GM18498 (cell line): ENCODE data around the gene B4GALT6.

ENCODE experiments used
- ATAC-seq: cut with Tn5 transposase; IDR thresholded peaks from one replicate; pipeline ENCODE4 v1.9.1; 2021; ENCODE audit warnings: mild to moderate bottlenecking, moderate library complexity; ENCODE audit not compliant: unreplicated experiment

Gene B4GALT6

GRCh38 chr18:31598021-31598805 is 86.2 kb downstream of the B4GALT6 start:
- no peak for ATAC-seq

GRCh38 chr18:31596081-31596872 is 88.1 kb downstream of the B4GALT6 start:
- ATAC-seq, result no peak

GRCh38 chr18:31595121-31595771 is 89.1 kb downstream of the B4GALT6 start:
- ATAC-seq, result no peak

- no peak for ATAC-seq
Measured at GRCh38 chr18:31592506-31593157, 91.7 kb downstream of the B4GALT6 start.

- ATAC-seq, result no peak
Measured at GRCh38 chr18:31591628-31592027, 92.8 kb downstream of the B4GALT6 start, which contains the start of gene TTR. TSS of gene TTR (plus strand) at chr18:31591877. CDS start at chr18:31591903, 26 bp downstream.

- ATAC-seq, result no peak
Measured at GRCh38 chr18:31591113-31591512, 93.3 kb downstream of the B4GALT6 start.

- ATAC-seq, result no peak
Measured at GRCh38 chr18:31590570-31590969, 93.8 kb downstream of the B4GALT6 start.

- ATAC-seq, result no peak
Measured at GRCh38 chr18:31587529-31587928, 96.9 kb downstream of the B4GALT6 start.

- ATAC-seq, result no peak
Measured at GRCh38 chr18:31586616-31587015, 97.8 kb downstream of the B4GALT6 start.

- no peak for ATAC-seq
Measured at GRCh38 chr18:31585991-31586390, 98.4 kb downstream of the B4GALT6 start.

GRCh38 chr18:31583185-31583854 is 101.1 kb downstream of the B4GALT6 start:
- no peak for ATAC-seq

- ATAC-seq, result no peak
Measured at GRCh38 chr18:31581498-31582197, 102.7 kb downstream of the B4GALT6 start.

GRCh38 chr18:31579375-31579774 is 105.0 kb downstream of the B4GALT6 start:
- ATAC-seq, result no peak

- no peak for ATAC-seq
Measured at GRCh38 chr18:31578126-31578525, 106.3 kb downstream of the B4GALT6 start.

- no peak for ATAC-seq
Measured at GRCh38 chr18:31577195-31577594, 107.2 kb downstream of the B4GALT6 start.

GRCh38 chr18:31576670-31577069 is 107.7 kb downstream of the B4GALT6 start:
- no peak for ATAC-seq

- no peak for ATAC-seq
Measured at GRCh38 chr18:31575515-31576257, 108.7 kb downstream of the B4GALT6 start.

- no peak for ATAC-seq
Measured at GRCh38 chr18:31574359-31574758, 110.0 kb downstream of the B4GALT6 start.
